Stimulated activated CD4-positive, alpha-beta T cell treated with anti-CD3 and anti-CD28 coated beads, Interleukin-2, amount 100 ng/mL, for 4 hours (primary cell): Measurements from ENCODE around the gene TMEM259.

Experiments used
- DNase-seq: peaks from one replicate; pipeline ENCODE4 v3.0.0-alpha.2; 2020; ENCODE audit warnings: low read depth

The TMEM259 gene

GRCh38 chr19:960601-960938, 60.4 kb downstream of the TMEM259 start:
- DNase-seq = no peak

- no peak for DNase-seq
These were observed 60.9 kb downstream of the TMEM259 start for GRCh38 chr19:960020-960419.
